ENCODE results near the gene TMEM150C.

Gene TMEM150C

DNA sequence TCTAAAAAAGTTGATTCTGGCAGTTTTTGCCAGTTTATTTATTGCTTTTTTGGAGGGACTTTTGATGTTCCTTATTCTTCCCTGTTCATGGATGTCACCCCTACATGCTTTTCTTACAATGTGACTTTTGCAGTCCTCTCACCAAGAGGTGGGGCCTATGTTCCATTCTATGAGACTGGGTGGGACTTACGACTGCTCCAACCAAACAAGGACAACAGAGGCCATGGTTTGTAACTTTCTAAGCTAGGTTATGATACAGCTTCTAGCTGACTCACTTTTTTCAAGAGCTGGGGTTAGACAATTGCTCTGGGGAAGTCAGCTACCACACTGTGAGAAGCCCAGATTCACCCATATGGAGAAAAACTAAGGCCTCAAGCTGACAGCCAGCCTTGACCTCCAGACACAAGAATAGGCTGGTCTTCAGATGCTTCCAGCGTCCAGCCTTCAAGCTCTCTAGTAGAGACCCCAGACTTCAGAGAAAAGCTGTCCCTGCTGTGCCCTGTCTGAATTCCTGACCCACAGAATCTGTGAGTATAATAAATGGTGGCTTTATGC is 91.9 kb downstream of the TMEM150C start:
- no peak for DNase-seq

DNA sequence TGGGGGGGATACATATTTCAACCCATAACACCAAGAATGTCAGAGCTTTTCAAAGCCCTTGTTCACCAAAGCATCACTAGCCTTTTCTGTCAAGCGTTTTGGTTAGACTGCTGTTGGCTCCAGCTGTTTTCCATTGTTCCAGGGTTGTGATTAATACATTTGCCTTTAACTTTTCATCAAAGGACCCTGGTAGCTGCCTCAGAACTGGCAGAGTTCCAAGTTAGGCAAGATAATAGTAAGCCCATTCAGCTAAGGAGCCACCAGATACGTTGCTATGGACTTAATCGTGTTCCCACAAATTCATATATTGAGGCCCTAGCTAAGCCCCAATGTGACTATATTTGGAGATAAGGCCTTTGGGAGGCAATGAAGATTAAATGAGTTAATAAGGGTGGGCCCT is 94.3 kb downstream of the TMEM150C start:
- no peak for DNase-seq

DNA sequence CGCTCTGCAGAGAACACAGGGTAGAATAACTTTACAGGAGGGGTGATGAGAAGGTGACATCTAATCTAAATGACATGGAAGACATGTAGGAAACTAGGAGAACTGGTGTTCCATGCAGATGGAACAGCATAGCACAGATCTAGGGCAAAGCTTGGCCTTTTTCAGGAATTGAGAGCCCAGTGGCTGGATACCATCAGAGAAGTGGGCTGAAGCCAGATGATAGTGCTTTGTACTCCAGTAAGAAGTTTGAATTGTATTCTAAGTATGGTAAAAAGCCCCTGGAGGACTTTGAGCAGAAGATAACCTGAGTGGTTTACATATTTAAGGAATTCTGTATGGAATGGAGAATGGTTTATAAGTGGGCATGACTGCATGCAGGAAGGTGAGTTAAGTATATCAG is 98.6 kb downstream of the TMEM150C start:
- no peak for DNase-seq

DNA sequence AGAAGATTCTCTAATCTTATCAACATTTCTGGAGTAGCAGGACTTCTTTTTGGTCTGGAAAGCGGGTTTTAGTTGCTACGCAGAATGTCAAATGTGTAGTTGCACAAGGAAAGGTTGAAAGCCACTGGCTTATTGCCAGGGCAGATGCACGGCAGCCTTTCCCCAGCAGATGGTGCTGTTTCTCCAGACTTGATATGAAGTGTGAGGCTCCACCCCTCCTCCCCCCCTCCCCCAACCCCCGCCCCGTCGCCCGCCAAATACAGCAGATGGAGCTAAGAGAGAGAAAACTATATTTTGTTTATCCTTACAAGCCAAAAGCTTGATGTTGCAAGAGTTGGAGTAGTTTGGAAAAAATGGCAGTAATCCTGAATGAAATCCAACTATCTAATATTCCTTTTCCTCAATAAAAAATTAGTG is 99.4 kb downstream of the TMEM150C start:
- peak in 1 of 2 experiments; percentile 75 for DNase-seq

DNA sequence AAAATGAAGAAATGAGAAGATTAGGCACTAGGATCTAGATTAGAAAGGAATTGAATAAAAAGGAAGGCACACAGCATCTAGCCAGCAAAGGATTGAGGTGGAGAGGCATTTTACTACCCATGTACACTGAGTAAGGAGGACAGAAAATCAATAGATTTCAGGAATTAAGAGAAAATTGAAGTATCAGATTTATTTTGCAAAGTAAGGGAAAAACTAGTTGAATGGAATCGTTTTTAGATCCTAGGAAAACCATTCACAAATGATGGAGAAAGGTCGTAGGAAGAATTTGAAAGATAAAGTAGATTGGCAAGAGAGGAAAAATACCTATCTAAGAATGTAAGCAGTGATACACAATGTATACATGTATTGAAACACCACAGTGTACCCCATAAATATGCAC is 100.1 kb downstream of the TMEM150C start:
- DNase-seq, result no peak

DNA sequence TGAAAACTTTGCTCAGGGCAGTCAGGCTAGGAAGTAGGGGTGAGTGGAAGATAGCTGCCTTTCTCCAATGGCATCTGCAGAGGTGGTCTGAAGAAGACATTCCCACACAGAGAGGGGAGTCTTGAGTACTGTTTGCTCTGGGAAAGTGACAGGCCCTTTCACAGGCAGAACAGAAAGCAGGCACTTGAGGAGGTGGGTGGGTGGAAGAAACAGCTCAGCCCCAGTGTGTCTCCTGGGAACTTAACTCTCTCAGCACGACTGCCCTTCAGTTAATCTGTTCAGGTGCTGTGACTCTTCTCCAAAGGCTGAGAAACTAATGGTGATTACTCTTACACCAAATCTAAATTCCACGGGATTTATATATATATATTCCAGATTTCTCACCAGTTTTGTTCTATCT is 103.1 kb downstream of the TMEM150C start:
- DNase-seq, result no peak

DNA sequence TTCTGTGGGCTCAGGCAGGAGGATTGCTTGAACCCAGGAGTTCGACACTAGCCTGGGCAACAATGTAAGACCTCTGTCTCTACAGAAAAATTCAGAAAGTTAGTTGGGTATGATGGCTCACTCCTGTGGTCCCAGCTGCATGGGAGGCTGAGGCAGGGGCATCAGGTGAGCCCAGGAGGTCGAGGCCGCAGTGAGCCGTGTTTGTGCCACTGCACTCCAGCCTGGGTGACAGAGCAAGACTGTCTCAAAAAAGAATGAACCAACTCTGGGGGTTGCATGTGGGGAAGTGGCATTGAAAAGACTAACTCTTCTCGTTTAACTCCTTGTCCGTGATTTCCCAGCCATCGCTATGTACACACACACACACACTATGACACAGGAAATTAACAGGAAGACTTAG is 104.5 kb downstream of the TMEM150C start:
- DNase-seq, result no peak

DNA sequence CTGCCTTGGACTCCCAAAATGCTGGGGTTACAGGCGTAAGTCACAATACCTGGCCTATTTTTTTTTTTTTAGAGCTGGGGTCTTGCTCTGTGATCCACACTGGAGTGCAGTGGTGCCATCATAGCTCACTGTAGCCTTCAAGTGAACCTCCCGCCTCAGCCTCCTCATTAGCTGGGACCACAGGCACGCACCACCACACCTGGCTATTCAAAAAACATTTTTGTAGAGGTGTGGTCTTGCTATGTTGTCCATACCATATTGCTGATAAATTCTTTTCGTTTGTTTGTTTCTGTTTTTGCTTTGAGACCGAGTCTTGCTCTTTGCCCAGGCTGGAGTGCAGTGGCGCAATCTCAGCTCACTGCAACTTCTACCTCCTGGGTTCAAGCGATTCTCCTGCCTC is 109.8 kb downstream of the TMEM150C start:
- DNase-seq, result no peak

DNA sequence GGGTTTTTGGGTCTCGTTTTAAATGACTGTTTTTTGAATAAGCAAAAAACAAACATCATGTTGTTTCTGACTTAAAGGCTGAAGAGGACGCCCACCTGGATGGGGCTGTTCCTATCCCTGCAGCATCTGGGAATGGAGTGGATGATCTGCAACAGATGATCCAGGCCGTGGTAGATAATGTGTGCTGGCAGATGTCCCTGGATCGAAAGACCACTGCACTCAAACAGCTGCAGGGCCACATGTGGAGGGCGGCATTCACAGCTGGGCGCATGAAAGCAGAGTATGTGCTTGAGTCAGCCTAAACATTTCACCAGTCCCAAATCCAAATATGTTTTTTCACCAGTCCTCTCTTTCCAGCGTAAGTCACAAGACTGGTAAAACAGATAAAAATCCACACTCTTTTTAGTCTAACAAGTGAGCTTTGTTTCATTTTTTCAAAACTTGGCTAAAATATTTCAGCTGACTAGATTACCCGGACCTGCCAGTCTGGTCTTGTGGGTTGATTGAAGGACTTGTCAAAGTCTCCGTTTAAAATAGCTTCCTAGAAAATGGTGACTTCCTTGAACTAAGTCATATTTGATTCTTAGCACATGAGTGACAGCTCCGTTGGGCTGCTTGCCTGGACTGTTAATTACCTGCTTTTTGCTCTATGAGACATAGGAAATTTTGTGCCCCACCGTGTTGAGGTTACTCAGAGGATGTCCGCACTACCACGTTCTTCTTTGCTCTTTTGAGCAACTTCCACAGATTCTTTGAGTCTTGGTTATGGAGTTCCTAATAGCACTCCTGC is 110.6 kb downstream of the TMEM150C start:
- DNase-seq, result no peak

DNA sequence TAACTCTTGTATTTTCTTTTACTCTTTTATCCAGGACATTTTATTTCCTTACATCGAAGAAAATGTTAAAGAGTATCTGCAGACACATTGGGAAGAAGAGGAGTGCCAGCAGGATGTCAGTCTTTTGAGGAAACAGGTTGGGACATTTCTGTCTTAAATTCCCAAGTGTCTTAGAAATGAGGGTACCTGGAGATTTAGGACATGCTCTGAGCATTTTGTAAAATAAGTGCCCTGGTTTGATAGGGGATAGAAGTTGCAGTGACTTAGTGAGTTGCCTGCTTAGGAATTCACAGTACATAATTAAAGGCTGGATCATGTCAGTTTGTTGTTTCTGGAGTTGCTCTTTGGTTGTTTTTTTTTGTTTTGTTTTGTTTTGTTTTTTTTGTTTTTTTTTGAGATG is 113.9 kb downstream of the TMEM150C start:
- no peak for DNase-seq

DNA sequence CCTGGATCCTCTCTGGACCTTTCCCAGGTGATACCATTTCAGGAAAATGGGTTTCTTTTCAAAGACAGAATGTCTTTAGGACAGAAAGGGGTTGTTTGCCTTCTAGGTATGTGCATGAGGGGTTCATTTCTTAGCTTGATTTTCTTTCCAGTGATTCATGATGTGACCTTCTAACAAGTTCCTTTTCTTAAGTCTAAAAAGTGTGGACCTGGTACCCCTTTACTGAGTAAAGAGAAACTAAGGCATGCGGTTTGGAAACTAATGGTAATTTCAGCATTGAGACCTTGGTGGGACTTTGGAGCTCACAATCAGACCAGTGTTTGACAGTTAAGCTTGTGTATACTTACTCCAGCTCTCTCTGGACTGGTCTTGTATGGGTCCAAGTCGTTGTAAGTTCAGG is 122.7 kb downstream of the TMEM150C start:
- no peak for DNase-seq

DNA sequence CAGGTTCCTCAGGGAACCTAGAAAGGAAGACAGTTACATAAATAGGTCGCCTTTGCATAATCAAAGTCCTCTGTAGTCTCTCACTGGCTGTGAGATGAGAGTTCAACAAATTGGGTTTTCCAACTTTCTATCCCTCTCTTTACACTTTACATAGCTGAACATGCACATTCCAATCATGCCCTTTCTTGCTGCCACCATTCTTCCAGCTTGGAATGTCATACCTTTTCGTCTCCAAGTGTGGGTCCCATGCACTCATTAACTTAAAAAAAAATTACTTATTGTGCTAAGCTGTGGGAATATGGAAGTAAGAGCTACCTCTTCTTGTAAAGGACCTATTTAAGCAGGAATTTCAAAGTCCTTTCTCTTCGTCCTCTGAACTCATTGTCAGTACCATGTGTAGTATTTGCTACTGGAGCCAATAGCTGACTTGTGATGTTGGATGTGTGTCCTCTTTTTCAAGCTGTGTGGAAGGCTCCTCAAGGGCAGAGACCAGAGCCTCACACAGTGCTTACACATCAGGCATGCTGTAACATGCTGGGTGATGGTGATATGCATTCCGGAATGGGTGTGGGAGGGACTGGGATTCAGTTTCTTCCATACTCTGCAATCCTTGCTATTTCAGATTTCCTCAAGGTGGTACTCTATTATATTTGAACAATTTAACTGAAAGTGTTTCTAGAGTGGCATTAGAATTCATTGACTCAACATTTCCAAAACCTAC is 124.3 kb downstream of the TMEM150C start:
- DNase-seq, result no peak

DNA sequence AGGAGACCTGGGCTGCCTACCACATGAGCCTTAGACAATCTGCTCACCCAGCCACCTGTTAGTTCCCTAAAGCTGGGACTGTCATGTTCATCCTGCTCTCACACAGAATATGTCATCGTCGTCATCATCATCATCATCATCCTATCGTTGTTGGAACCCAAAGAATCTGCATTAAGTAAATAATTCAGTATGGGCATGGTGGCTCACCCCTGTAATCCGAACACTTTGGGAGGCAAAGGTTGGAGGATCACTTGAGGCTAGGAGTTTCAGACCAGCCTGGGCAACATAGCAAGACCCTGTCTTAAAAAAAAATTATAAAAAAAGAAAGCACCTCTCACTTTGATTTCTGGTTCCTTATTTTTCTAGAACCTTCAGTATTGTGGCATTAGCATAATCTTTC is 125.0 kb downstream of the TMEM150C start:
- no peak for DNase-seq

DNA sequence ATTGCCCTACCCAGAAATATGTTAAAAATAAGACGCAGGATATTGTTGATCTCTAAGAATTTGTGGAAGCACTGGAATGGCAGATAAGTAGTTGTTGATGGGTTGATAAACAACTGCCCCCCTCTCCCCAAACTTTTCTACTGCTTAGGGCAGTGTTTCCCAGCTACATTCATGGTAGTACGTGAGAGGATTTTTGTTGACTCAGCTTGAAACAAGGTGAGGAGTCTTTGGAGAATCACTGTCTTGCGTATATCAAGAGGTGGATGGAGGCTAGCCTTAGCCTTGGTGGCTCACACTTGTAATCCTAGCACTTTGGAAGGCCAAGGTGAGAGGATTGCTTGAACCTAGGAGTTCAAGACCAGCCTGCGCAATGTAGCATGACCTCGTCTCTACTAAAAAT is 125.7 kb downstream of the TMEM150C start:
- no peak for DNase-seq

DNA sequence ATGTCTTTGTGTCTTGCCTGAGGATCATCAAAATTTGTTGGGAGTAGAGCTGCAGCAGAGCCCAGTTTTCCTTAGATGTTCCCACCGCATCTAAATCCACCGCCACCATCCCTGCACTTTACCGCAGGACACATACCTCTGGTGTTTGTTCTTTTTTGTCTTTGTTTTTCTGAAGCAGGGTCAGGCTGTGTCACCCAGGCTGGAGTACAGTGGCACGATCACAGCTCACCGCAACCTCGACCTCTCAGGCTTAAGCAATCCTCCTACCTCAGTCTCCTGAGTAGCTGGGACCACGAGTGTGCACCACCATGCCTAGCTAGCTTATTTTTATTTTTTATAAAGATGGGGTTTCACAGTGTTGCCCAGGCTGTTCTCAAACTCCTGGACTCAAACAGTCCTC is 126.8 kb downstream of the TMEM150C start:
- no peak for DNase-seq

DNA sequence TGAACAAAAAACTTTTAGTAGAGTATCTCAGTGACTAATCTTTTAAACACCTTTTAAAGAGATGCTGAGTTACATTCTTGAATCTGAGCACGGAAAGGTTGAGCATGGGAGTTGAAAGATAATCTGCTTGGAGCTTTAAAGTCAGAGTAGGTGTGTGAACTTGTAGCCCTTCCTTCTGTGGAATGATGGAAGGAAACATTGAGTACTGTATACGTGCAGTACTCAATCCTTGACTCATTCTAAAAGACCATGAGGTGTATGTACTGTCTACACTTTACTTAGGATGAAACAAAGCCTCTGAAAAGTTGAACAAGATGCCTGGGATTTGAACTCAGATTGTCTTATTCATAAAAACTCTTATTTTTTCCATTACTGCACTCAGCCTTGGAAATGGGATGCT is 128.0 kb downstream of the TMEM150C start:
- DNase-seq, result no peak
